Naive thymus-derived CD8-positive, alpha-beta T cell (primary cell): ENCODE results near the gene NME4. TPM values are rescaled to one million over a fixed set of nuclear protein-coding genes. Genes with fewer than 3 reads are reported as not detected.
"Not testable (repeated sequence)": the region's sequence is repeated elsewhere in the genome, so short reads cannot be mapped to it uniquely, and the experiment has no call there.

ENCODE experiments used
- ATAC-seq, 2 donors: fragments of 150-1000 bp; cut with Tn5 transposase in 1 of 2; sonication (Bioruptor Pico), chemical (Tn5 transposase) in 1 of 2; 1 replicate in 1 of 2; 2 replicates in 1 of 2; pipeline ENCODE4 v1.10.0; 2021; ENCODE audit warnings: mild to moderate bottlenecking in 2 of 2, moderate library complexity in 2 of 2
- POLR2A ChIA-PET: fragments of 350-600 bp; sonication (Branson Sonifier 250); formaldehyde crosslinking; loops from one replicate; lab custom pipeline; 2021; ENCODE audit warnings: antibody characterized with exemption; lab: Charles Lee
- DNase-seq, 10 donors: peaks; one replicate each; pipeline versions ENCODE4 v3.0.0 to v3.0.0-alpha.2; 2020 to 2022
- H3K27ac Mint-ChIP-seq, 10 donors: one replicate each; pipeline ENCODE4 v1.8.0; 2020 to 2022; ENCODE audit warnings: mild to moderate bottlenecking in 10 of 10, mixed read lengths in 10 of 10, moderate library complexity in 4 of 10, inconsistent platforms in 1 of 10
- H3K27me3 Mint-ChIP-seq, 5 donors: one replicate each; pipeline ENCODE4 v1.8.0; 2021 to 2022; ENCODE audit warnings: mixed read lengths in 5 of 5
- H3K36me3 Mint-ChIP-seq, 3 donors: one replicate each; pipeline ENCODE4 v1.8.0; 2020 to 2022; ENCODE audit warnings: mixed read lengths in 3 of 3, mild to moderate bottlenecking in 2 of 3, inconsistent platforms in 1 of 3
- H3K4me1 Mint-ChIP-seq, 4 donors: one replicate each; pipeline ENCODE4 v1.8.0; 2021 to 2022; ENCODE audit warnings: mixed read lengths in 4 of 4
- H3K4me3 Mint-ChIP-seq, 10 donors: one replicate each; pipeline ENCODE4 v1.8.0; 2020 to 2022; ENCODE audit warnings: mild to moderate bottlenecking in 10 of 10, mixed read lengths in 10 of 10, moderate library complexity in 6 of 10, inconsistent platforms in 1 of 10
- H3K9me3 Mint-ChIP-seq, 9 donors: one replicate each; pipeline ENCODE4 v1.8.0; 2020 to 2022; ENCODE audit warnings: mixed read lengths in 9 of 9, mild to moderate bottlenecking in 3 of 9, inconsistent platforms in 1 of 9, moderate library complexity in 1 of 9
- polyA plus RNA-seq, 3 donors: library from polyadenylated mRNA; unstranded; fragments of 300-500 nt; fragmentation: Illumina TruSeq; gene quantifications; one replicate each; pipeline ENCODE4 v1.2.3, GENCODE V29; 2021
- total RNA-seq, 8 experiments: library from RNA in 2 of 8; stranded (reverse) in 2 of 8; gene quantifications; one replicate each; pipeline ENCODE4 v1.2.3 and lab custom pipeline; 2021 to 2026

NME4 gene
- total and polyA plus RNA-seq, 5 experiments from 2014 or later: 29.7 to 61.9 (median 38.9) TPM

GRCh38 chr16:354971-355461, 42.0 kb upstream of the NME4 start:
- peaks cover 0 to 10% (median 0%) of the 10 kb centered on the region in 3 donors for H3K36me3 Mint-ChIP-seq
- POLR2A ChIA-PET: interaction anchor here (0.8 to 4.8 kb wide), 10 partner anchors 12 to 126 kb away, joined by 3 to 24 read pairs (median 6); partner anchors contain the start of genes DECR2, FAM234A, LUC7L and MRPL28
- H3K27me3 Mint-ChIP-seq: no peaks in the 10 kb centered on the region
- H3K4me1 Mint-ChIP-seq: peaks cover 13 to 54% (median 37%) of the 10 kb centered on the region in 4 donors
- H3K4me3 Mint-ChIP-seq: peak overlapping the region; percentile 74 to 90 (median 84)
- ATAC-seq (peak; percentile 46 to 47), DNase-seq (peak in 9 of 10 donors; percentile 21 to 82 (median 54))
- H3K9me3 Mint-ChIP-seq: no peaks in the 10 kb centered on the region
- peak overlapping the region; percentile 92 to 97 (median 95) for H3K27ac Mint-ChIP-seq

DNA sequence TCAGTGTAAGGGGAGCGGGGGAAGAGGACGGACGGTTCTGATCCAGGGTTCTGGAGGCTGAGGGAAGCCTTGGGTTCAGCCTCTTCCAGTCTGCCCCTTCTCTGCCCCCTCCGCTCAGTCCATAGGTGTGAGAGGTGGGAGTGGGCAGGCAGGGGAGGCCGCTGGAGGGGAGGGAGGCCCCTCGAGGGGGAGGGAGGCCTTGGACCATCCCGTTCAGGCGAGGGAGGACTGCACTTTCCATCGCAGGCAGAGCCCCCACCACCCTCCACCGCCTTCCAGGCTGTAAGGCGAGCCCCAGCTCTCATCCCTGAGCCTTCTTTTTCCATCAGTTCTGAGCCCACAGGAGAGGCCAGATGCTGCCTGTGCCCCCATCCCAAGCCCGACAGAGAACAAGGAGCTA, 40.3 kb upstream of the NME4 start:
- Mint-ChIP-seq H3K27me3 (no peaks in the 10 kb centered on the region), H3K27ac (peak overlapping the region in 6 of 10 donors; percentile 56 to 96 (median 66)), H3K36me3 (no peaks in the 10 kb centered on the region), H3K4me1 (peaks cover 11 to 39% (median 27%) of the 10 kb centered on the region in 4 donors), H3K4me3 (no peak overlapping the region), H3K9me3 (no peaks in the 10 kb centered on the region)
- ATAC-seq (no peak), DNase-seq (no peak)
- POLR2A ChIA-PET: interaction anchor here (2.4 to 4.8 kb wide), 3 partner anchors 10 to 44 kb away, joined by 8 to 24 read pairs (median 22); partner anchors contain the start of genes DECR2 and PGAP6

- H3K4me1 Mint-ChIP-seq: peaks cover 12 to 34% (median 25%) of the 10 kb centered on the region in 4 donors
- H3K36me3 Mint-ChIP-seq: no peaks in the 10 kb centered on the region
- H3K27me3 Mint-ChIP-seq: no peaks in the 10 kb centered on the region
- ATAC-seq (no peak), DNase-seq (no peak)
- H3K9me3 Mint-ChIP-seq: no peaks in the 10 kb centered on the region
- POLR2A ChIA-PET: no interaction called here
- no peak overlapping the region for H3K4me3 Mint-ChIP-seq
- H3K27ac Mint-ChIP-seq: no peak overlapping the region
Measured at GRCh38 chr16:359067-359763, 37.8 kb upstream of the NME4 start.

GRCh38 chr16:359871-360697, 36.9 kb upstream of the NME4 start:
- Mint-ChIP-seq H3K36me3 (no peaks in the 10 kb centered on the region), H3K4me1 (peaks cover 7 to 29% (median 18%) of the 10 kb centered on the region in 4 donors), H3K9me3 (no peaks in the 10 kb centered on the region), H3K4me3 (no peak overlapping the region), H3K27ac (peak overlapping the region in 1 of 10 donors; percentile 65), H3K27me3 (no peaks in the 10 kb centered on the region)
- ATAC-seq (no peak), DNase-seq (no peak)
- POLR2A ChIA-PET: interaction anchor here (0.6 kb wide), 1 partner anchor 23 kb away, joined by 3 read pairs; no protein-coding TSS in a partner anchor

- no peaks in the 10 kb centered on the region for H3K36me3 Mint-ChIP-seq
- DNase-seq (no peak), ATAC-seq (no peak)
- no peaks in the 10 kb centered on the region for H3K27me3 Mint-ChIP-seq
- no peak overlapping the region for H3K27ac Mint-ChIP-seq
- H3K9me3 Mint-ChIP-seq: no peaks in the 10 kb centered on the region
- no peak overlapping the region for H3K4me3 Mint-ChIP-seq
- H3K4me1 Mint-ChIP-seq: peaks cover 4 to 22% (median 12%) of the 10 kb centered on the region in 4 donors
- POLR2A ChIA-PET: interaction anchor here (0.6 to 1.3 kb wide), 3 partner anchors 10 to 36 kb away, joined by 3 to 5 read pairs (median 3); no protein-coding TSS in a partner anchor
Measured at GRCh38 chr16:360698-361336, 36.2 kb upstream of the NME4 start.

- POLR2A ChIA-PET: interaction anchor here (1.1 to 1.3 kb wide), 4 partner anchors 10 to 132 kb away, joined by 3 to 6 read pairs (median 4); partner anchors contain the start of gene LUC7L
- H3K9me3 Mint-ChIP-seq: no peaks in the 10 kb centered on the region
Measured at GRCh38 chr16:361341-361871, 35.6 kb upstream of the NME4 start.

GRCh38 chr16:361872-362701, 34.9 kb upstream of the NME4 start:
- H3K27me3 Mint-ChIP-seq: no peaks in the 10 kb centered on the region
- H3K4me1 Mint-ChIP-seq: peaks cover 5 to 12% (median 8%) of the 10 kb centered on the region in 4 donors
- peak overlapping the region in 7 of 10 donors; percentile 8 to 85 (median 62) for H3K27ac Mint-ChIP-seq
- peak overlapping the region in 8 of 10 donors; percentile 6 to 76 (median 48) for H3K4me3 Mint-ChIP-seq
- POLR2A ChIA-PET: interaction anchor here (0.5 to 1.3 kb wide), 8 partner anchors 9 to 229 kb away, joined by 3 to 6 read pairs (median 4); partner anchors contain the start of gene LUC7L
- DNase-seq: peak; percentile 57 to 86 (median 67)
- no peaks in the 10 kb centered on the region for H3K9me3 Mint-ChIP-seq
- peak; percentile 95 to 98 for ATAC-seq
- H3K36me3 Mint-ChIP-seq: peaks cover 0 to 4% (median 1%) of the 10 kb centered on the region in 3 donors

More at GRCh38 chr16:361341-361871, 35.6 kb upstream of the NME4 start:
- Mint-ChIP-seq H3K4me3 (no peak overlapping the region), H3K27me3 (no peaks in the 10 kb centered on the region), H3K4me1 (peaks cover 4 to 16% (median 10%) of the 10 kb centered on the region in 4 donors), H3K27ac (peak overlapping the region in 1 of 10 donors; percentile 35), H3K36me3 (no peaks in the 10 kb centered on the region)
- ATAC-seq: no peak
- no peak for DNase-seq

- not testable (repeated sequence) for DNase-seq, H3K9me3 Mint-ChIP-seq
- POLR2A ChIA-PET: interaction anchor here (0.5 to 1.3 kb wide), 7 partner anchors 9 to 230 kb away, joined by 3 to 6 read pairs (median 4); partner anchors contain the start of gene LUC7L
Measured at GRCh38 chr16:362702-362999, 34.3 kb upstream of the NME4 start.

GRCh38 chr16:363110-363765, 33.8 kb upstream of the NME4 start:
- DNase-seq: no peak
- POLR2A ChIA-PET: no interaction called here
- no peaks in the 10 kb centered on the region for H3K9me3 Mint-ChIP-seq
- no peaks in the 10 kb centered on the region for H3K27me3 Mint-ChIP-seq
- H3K27ac Mint-ChIP-seq: no peak overlapping the region
- peaks cover 0 to 7% (median 2%) of the 10 kb centered on the region in 3 donors for H3K36me3 Mint-ChIP-seq
- H3K4me1 Mint-ChIP-seq: peaks cover 5 to 7% (median 5%) of the 10 kb centered on the region in 4 donors
- H3K4me3 Mint-ChIP-seq: no peak overlapping the region
- ATAC-seq: no peak

More at GRCh38 chr16:362702-362999, 34.3 kb upstream of the NME4 start:
- H3K4me1 Mint-ChIP-seq, H3K27ac Mint-ChIP-seq, H3K36me3 Mint-ChIP-seq, ATAC-seq, H3K27me3 Mint-ChIP-seq, H3K4me3 Mint-ChIP-seq: not testable (repeated sequence)

- H3K27ac Mint-ChIP-seq: no peak overlapping the region
- H3K4me3 Mint-ChIP-seq: no peak overlapping the region
- peaks cover 5 to 7% (median 5%) of the 10 kb centered on the region in 4 donors for H3K4me1 Mint-ChIP-seq
- POLR2A ChIA-PET: interaction anchor here (0.6 to 1.0 kb wide), 2 partner anchors 12 to 257 kb away, joined by 3 read pairs; partner anchors contain the start of gene AXIN1
- no peak for ATAC-seq
- no peaks in the 10 kb centered on the region for H3K27me3 Mint-ChIP-seq
- DNase-seq: no peak
- H3K9me3 Mint-ChIP-seq: no peaks in the 10 kb centered on the region
- H3K36me3 Mint-ChIP-seq: peaks cover 0 to 7% (median 2%) of the 10 kb centered on the region in 3 donors
Measured at GRCh38 chr16:363766-364490, 33.1 kb upstream of the NME4 start.
